SK-N-SH treated with all-trans-retinoic acid at 6 μM for 48 hours (cell line): ENCODE data around the gene ZIC5.

ENCODE experiments used
- PATZ1 ChIP-seq: fragments of 250-450 bp; sonication (Bioruptor Pico); IDR thresholded peaks from 2 replicates; pipeline ENCODE4 v1.8.0; 2020; ENCODE audit warnings: mild to moderate bottlenecking, moderate library complexity, borderline replicate concordance
- ZFP30 ChIP-seq: fragments of 450-650 bp; formaldehyde crosslinking; IDR thresholded peaks from 2 replicates; pipeline ENCODE4 v1.5.0; 2022; ENCODE audit warnings: mild to moderate bottlenecking, moderate library complexity

- TF ChIP-seq PATZ1 (no peak), ZFP30 (CRISPR knock-in tag) (no peak)
Measured at GRCh38 chr13:99919132-99919531, 52.4 kb downstream of the ZIC5 start.
